HepG2 (cell line): ENCODE results near the gene EPB41L2. TPM values are rescaled to one million over a fixed set of nuclear protein-coding genes. Genes with fewer than 3 reads are reported as not detected.

Experiments used
- FOXK2 ChIP-seq: fragments of 450-650 bp; IDR thresholded peaks from 2 replicates; pipeline ENCODE4 v1.6.1; 2016
- GLI4 ChIP-seq: sonication (generic); formaldehyde crosslinking; IDR thresholded peaks from 2 replicates; pipeline ENCODE4 v1.5.1; 2020; ENCODE audit warnings: missing genetic modification reagents, mild to moderate bottlenecking, moderate library complexity, borderline replicate concordance
- IKZF5 ChIP-seq: IDR thresholded peaks from 2 replicates; pipeline ENCODE4 v1.6.1; 2018; ENCODE audit warnings: missing genetic modification reagents, mild to moderate bottlenecking, missing compliant biosample characterization
- KAT7 ChIP-seq: IDR thresholded peaks from 2 replicates; pipeline ENCODE4 v1.6.1; 2018; ENCODE audit warnings: borderline replicate concordance, missing compliant biosample characterization
- KDM5A ChIP-seq: fragments of 200-600 bp; sonication (generic); IDR thresholded peaks from 2 replicates; pipeline ENCODE4 v1.7.0; 2018; ENCODE audit warnings: antibody characterized with exemption, mild to moderate bottlenecking, low read length, borderline replicate concordance
- MXD3 ChIP-seq: IDR thresholded peaks from 2 replicates; pipeline ENCODE4 v1.6.1; 2016; ENCODE audit warnings: mild to moderate bottlenecking, missing biosample characterization, missing genetic modification reagents
- RBM22 ChIP-seq: fragments of 200-400 bp; formaldehyde crosslinking; optimal IDR thresholded peaks from 2 replicates; pipeline ENCODE3; 2017; ENCODE audit warnings: mild to moderate bottlenecking, low read length, moderate library complexity
- SOX13 ChIP-seq, 3 experiments: fragments of 450-650 bp in 1 of 3; sonication (generic) in 1 of 3; formaldehyde crosslinking in 1 of 3; IDR thresholded peaks in 2 of 3; conservative IDR thresholded peaks in 1 of 3; 2 replicates each; pipeline versions ENCODE4 v1.5.0 to v1.6.1; 2016 to 2020; ENCODE audit warnings: antibody characterized with exemption in 1 of 3, mild to moderate bottlenecking in 1 of 3, missing compliant biosample characterization in 1 of 3, missing genetic modification reagents in 1 of 3, moderate library complexity in 1 of 3
- TAF1 ChIP-seq: sonication (generic); formaldehyde crosslinking; IDR thresholded peaks from 2 replicates; pipeline ENCODE4 v1.4.0; 2020; ENCODE audit warnings: missing genetic modification reagents
- XRCC5 ChIP-seq: fragments of 200-400 bp; formaldehyde crosslinking; optimal IDR thresholded peaks from 2 replicates; pipeline ENCODE3; 2017; ENCODE audit warnings: mild to moderate bottlenecking, low read length
- ZBTB1 ChIP-seq: sonication (generic); formaldehyde crosslinking; IDR thresholded peaks from 2 replicates; pipeline ENCODE4 v1.4.0; 2020; ENCODE audit warnings: missing genetic modification reagents, borderline replicate concordance
- ZNF430 ChIP-seq: sonication (generic); formaldehyde crosslinking; IDR thresholded peaks from 2 replicates; pipeline ENCODE4 v1.9.0; 2021; ENCODE audit warnings: mild to moderate bottlenecking, missing genetic modification reagents
- ZNF597 ChIP-seq: sonication (generic); formaldehyde crosslinking; IDR thresholded peaks from 2 replicates; pipeline ENCODE4 v1.5.0; 2020; ENCODE audit warnings: missing genetic modification reagents
- ZNF614 ChIP-seq: IDR thresholded peaks from 2 replicates; pipeline ENCODE4 v1.6.1; 2018; ENCODE audit warnings: missing biosample characterization, missing genetic modification reagents, inconsistent platforms, borderline replicate concordance
- polyA plus RNA-seq, 8 experiments: library from polyadenylated mRNA; depleted of rRNA in 3 of 8; stranded (reverse) in 7 of 8; unstranded in 1 of 8; fragments of >200 nt; fragmentation: Illumina TruSeq in 4 of 8; extraction: Trizol in 4 of 8; gene quantifications; 2 replicates each; pipeline versions ENCODE4 v1.2.1 to v1.2.3, GENCODE V29; 2011 to 2016; ENCODE audit warnings: low read depth in 4 of 8, missing spikeins in 1 of 8, mixed read lengths in 1 of 8; ENCODE audit not compliant: insufficient read depth in 1 of 8
- total RNA-seq, 5 experiments: library from RNA; depleted of rRNA; stranded (reverse); fragments of >200 nt; fragmentation: Illumina TruSeq; extraction: Trizol; gene quantifications; 2 replicates each; pipeline ENCODE4 v1.2.3, GENCODE V29; 2016; ENCODE audit warnings: low read depth in 1 of 5
- TF ChIP-seq, protein P1 (sequence below): sonication (generic); formaldehyde crosslinking; conservative IDR thresholded peaks from 2 replicates; pipeline ENCODE4 v1.8.1; 2023; ENCODE audit warnings: missing genetic modification reagents
- TF ChIP-seq, protein P2 (sequence below): sonication (generic); formaldehyde crosslinking; IDR thresholded peaks from 2 replicates; pipeline ENCODE4 v1.4.0; 2020; ENCODE audit warnings: missing genetic modification reagents

Gene EPB41L2
- total and polyA plus RNA-seq, 2 of the 13 experiments (the other 11 are each of a cell fraction or from before 2014, with no cell fraction given), result 41.7 to 56.4 TPM

GRCh38 chr6:130933712-130934200 is 129.3 kb downstream of the EPB41L2 start (continued):
- peak; percentile 94 for TF ChIP-seq ZNF614
- peak; percentile 69; the same call in 1 of the 2 replicates for TF ChIP-seq MXD3
- peak; percentile 86 for TF ChIP-seq XRCC5
- peak; percentile 98; the same call in 1 of the 2 replicates for TF ChIP-seq IKZF5 (CRISPR knock-in tag)
- no peak for TF ChIP-seq KDM5A
- TF ChIP-seq ZBTB1 (CRISPR knock-in tag), result no peak
- TF ChIP-seq FOXK2, result peak; percentile 88
- peak; percentile 95 for TF ChIP-seq SOX13 (IDR thresholded peaks at IDR 0.05)
- TF ChIP-seq SOX13 (CRISPR knock-in tag; conservative IDR thresholded peaks at IDR 0.05 in 1 of 2, IDR thresholded peaks at IDR 0.05 in 1 of 2), result peak in 1 of 2 experiments; percentile 99; a peak in 2 of 4 replicates
- TF ChIP-seq, protein P1, sequence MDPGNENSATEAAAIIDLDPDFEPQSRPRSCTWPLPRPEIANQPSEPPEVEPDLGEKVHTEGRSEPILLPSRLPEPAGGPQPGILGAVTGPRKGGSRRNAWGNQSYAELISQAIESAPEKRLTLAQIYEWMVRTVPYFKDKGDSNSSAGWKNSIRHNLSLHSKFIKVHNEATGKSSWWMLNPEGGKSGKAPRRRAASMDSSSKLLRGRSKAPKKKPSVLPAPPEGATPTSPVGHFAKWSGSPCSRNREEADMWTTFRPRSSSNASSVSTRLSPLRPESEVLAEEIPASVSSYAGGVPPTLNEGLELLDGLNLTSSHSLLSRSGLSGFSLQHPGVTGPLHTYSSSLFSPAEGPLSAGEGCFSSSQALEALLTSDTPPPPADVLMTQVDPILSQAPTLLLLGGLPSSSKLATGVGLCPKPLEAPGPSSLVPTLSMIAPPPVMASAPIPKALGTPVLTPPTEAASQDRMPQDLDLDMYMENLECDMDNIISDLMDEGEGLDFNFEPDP (CRISPR knock-in tag), result 0 out of 2 replicates have a peak, but pooled peaks have one; percentile 75
- no peak for TF ChIP-seq GLI4 (CRISPR knock-in tag)
- TF ChIP-seq ZNF597, result no peak
- TF ChIP-seq KAT7 (CRISPR knock-in tag), result peak; percentile 80
- no peak for TF ChIP-seq ZNF430 (CRISPR knock-in tag)
- TF ChIP-seq RBM22, result no peak
- no peak for TF ChIP-seq TAF1 (CRISPR knock-in tag)
- TF ChIP-seq, protein P2, sequence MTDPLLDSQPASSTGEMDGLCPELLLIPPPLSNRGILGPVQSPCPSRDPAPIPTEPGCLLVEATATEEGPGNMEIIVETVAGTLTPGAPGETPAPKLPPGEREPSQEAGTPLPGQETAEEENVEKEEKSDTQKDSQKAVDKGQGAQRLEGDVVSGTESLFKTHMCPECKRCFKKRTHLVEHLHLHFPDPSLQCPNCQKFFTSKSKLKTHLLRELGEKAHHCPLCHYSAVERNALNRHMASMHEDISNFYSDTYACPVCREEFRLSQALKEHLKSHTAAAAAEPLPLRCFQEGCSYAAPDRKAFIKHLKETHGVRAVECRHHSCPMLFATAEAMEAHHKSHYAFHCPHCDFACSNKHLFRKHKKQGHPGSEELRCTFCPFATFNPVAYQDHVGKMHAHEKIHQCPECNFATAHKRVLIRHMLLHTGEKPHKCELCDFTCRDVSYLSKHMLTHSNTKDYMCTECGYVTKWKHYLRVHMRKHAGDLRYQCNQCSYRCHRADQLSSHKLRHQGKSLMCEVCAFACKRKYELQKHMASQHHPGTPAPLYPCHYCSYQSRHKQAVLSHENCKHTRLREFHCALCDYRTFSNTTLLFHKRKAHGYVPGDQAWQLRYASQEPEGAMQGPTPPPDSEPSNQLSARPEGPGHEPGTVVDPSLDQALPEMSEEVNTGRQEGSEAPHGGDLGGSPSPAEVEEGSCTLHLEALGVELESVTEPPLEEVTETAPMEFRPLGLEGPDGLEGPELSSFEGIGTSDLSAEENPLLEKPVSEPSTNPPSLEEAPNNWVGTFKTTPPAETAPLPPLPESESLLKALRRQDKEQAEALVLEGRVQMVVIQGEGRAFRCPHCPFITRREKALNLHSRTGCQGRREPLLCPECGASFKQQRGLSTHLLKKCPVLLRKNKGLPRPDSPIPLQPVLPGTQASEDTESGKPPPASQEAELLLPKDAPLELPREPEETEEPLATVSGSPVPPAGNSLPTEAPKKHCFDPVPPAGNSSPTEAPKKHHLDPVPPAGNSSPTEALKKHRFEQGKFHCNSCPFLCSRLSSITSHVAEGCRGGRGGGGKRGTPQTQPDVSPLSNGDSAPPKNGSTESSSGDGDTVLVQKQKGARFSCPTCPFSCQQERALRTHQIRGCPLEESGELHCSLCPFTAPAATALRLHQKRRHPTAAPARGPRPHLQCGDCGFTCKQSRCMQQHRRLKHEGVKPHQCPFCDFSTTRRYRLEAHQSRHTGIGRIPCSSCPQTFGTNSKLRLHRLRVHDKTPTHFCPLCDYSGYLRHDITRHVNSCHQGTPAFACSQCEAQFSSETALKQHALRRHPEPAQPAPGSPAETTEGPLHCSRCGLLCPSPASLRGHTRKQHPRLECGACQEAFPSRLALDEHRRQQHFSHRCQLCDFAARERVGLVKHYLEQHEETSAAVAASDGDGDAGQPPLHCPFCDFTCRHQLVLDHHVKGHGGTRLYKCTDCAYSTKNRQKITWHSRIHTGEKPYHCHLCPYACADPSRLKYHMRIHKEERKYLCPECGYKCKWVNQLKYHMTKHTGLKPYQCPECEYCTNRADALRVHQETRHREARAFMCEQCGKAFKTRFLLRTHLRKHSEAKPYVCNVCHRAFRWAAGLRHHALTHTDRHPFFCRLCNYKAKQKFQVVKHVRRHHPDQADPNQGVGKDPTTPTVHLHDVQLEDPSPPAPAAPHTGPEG (CRISPR knock-in tag), result peak; percentile 83
